Endothelial cell of umbilical vein (primary cell): Measurements from ENCODE around the gene DENND4C. TPM values are rescaled to one million over a fixed set of nuclear protein-coding genes. Genes with fewer than 3 reads are reported as not detected.

Source experiments
- Bru-seq: library from RNA; stranded (reverse); fragments of 400-500 nt; gene quantifications from one replicate; lab custom pipeline; 2021; lab: Mats Ljungman, UMichigan
- BruChase-seq, 2 experiments: library from RNA; stranded (reverse); fragments of 400-500 nt; gene quantifications; one replicate each; lab custom pipeline; 2021; lab: Mats Ljungman, UMichigan
- BruUV-seq: library from RNA; stranded (reverse); fragments of 400-500 nt; replicated peaks from 2 replicates; lab custom pipeline; 2021; lab: Mats Ljungman, UMichigan
- CTCF ChIA-PET: fragments of 300-600, 350-600 bp; sonication (Branson Sonifier 250); formaldehyde crosslinking; loops from one replicate; lab custom pipeline; 2021; ENCODE audit warnings: antibody characterized with exemption, inconsistent platforms; lab: Charles Lee
- POLR2A ChIA-PET: fragments of 300-600, 350-600 bp; sonication (Branson Sonifier 250); formaldehyde crosslinking; loops from one replicate; lab custom pipeline; 2021; ENCODE audit warnings: antibody characterized with exemption, inconsistent platforms; lab: Charles Lee
- DNase-seq: peaks from one replicate; pipeline ENCODE4 v3.0.0-alpha.2; 2011; ENCODE audit warnings: low read depth, low spot score
- FAIRE-seq: peaks from 2 replicates; lab custom pipeline; 2011; peaks lifted over from hg19 to GRCh38; lab: Jason Lieb, UNC
- H2AFZ ChIP-seq: 2 replicates; pipeline ENCODE4 v1.6.0; 2012; ENCODE audit warnings: low read depth, low read length, control low read depth, inconsistent platforms
- H3K27ac ChIP-seq: 2 replicates; pipeline ENCODE4 v1.5.1; 2011; ENCODE audit warnings: low read depth, mild to moderate bottlenecking, control low read depth, low read length, moderate library complexity; ENCODE audit not compliant: insufficient read depth
- H3K27me3 ChIP-seq, 2 experiments: 2 replicates each; pipeline versions ENCODE4 v1.6.0 to v1.6.1; 2011; ENCODE audit warnings: low read length in 2 of 2, mixed read lengths in 1 of 2; ENCODE audit not compliant: control insufficient read depth in 2 of 2, insufficient read depth in 2 of 2
- H3K36me3 ChIP-seq, 2 experiments: 2 replicates in 1 of 2; 3 replicates in 1 of 2; pipeline ENCODE4 v1.5.1; 2011; ENCODE audit warnings: low read length in 2 of 2, mild to moderate bottlenecking in 1 of 2, moderate library complexity in 1 of 2; ENCODE audit not compliant: control insufficient read depth in 2 of 2, insufficient read depth in 2 of 2; ENCODE audit errors: extremely low read depth in 1 of 2
- H3K4me1 ChIP-seq: 3 replicates; pipeline ENCODE4 v1.5.1; 2011; ENCODE audit warnings: mild to moderate bottlenecking, low read length; ENCODE audit not compliant: control insufficient read depth, insufficient read depth; ENCODE audit errors: extremely low read depth
- H3K4me2 ChIP-seq: 2 replicates; pipeline ENCODE4 v1.6.1; 2011; ENCODE audit warnings: low read length, control low read depth, mixed read lengths; ENCODE audit not compliant: insufficient read depth
- H3K4me3 ChIP-seq, 3 experiments: fragments of 200-600 bp in 1 of 3; sonication (generic), shearing (Covaris generic) in 1 of 3; replicated peaks in 1 of 3; 2 replicates each; pipeline ENCODE4 v1.5.1; 2011 to 2016; ENCODE audit warnings: control low read depth in 3 of 3, low read length in 3 of 3, mild to moderate bottlenecking in 2 of 3, inconsistent platforms in 1 of 3, low read depth in 1 of 3, moderate library complexity in 1 of 3; ENCODE audit not compliant: insufficient read depth in 1 of 3
- H3K79me2 ChIP-seq: 2 replicates; pipeline ENCODE4 v1.6.0; 2012; ENCODE audit warnings: low read length, inconsistent platforms; ENCODE audit not compliant: control insufficient read depth, insufficient read depth
- H3K9ac ChIP-seq: replicated peaks from 2 replicates; pipeline ENCODE3; 2011; ENCODE audit warnings: low read length, control low read depth; ENCODE audit not compliant: insufficient read depth; ENCODE audit errors: extremely low read depth
- H3K9me1 ChIP-seq: replicated peaks from 3 replicates; pipeline ENCODE4 v1.6.0; 2011; ENCODE audit warnings: mild to moderate bottlenecking, low read length; ENCODE audit not compliant: control insufficient read depth, insufficient read depth; ENCODE audit errors: extremely low read depth
- H3K9me3 ChIP-seq: replicated peaks from 2 replicates; pipeline ENCODE4 v1.5.1; 2012; ENCODE audit warnings: low read length, inconsistent platforms; ENCODE audit not compliant: control insufficient read depth, insufficient read depth
- H4K20me1 ChIP-seq: replicated peaks from 2 replicates; pipeline ENCODE3; 2011; ENCODE audit warnings: mild to moderate bottlenecking, low read length; ENCODE audit not compliant: control insufficient read depth, insufficient read depth; ENCODE audit errors: extremely low read depth
- EZH2 ChIP-seq: IDR thresholded peaks from 2 replicates; pipeline ENCODE4 v1.6.1; 2012; ENCODE audit warnings: borderline replicate concordance, low read depth, mild to moderate bottlenecking, moderate library complexity, low read length, inconsistent platforms; ENCODE audit not compliant: severe bottlenecking
- FOS ChIP-seq: IDR thresholded peaks from 2 replicates; pipeline ENCODE4 v1.6.1; 2011; ENCODE audit warnings: mild to moderate bottlenecking, low read length, moderate library complexity, borderline replicate concordance; ENCODE audit not compliant: insufficient read depth
- JUN ChIP-seq: IDR thresholded peaks from 2 replicates; pipeline ENCODE4 v1.6.1; 2011; ENCODE audit warnings: borderline replicate concordance, low read depth; ENCODE audit not compliant: insufficient read length, insufficient read depth
- MYC ChIP-seq: IDR thresholded peaks from one replicate; pipeline ENCODE4 v1.6.1; 2011; ENCODE audit warnings: mild to moderate bottlenecking, low read depth, low read length
- POLR2A ChIP-seq: IDR thresholded peaks from 2 replicates; pipeline ENCODE4 v1.6.1; 2012; ENCODE audit warnings: low read depth, mild to moderate bottlenecking, control low read depth, low read length
- POLR2AphosphoS5 ChIP-seq: IDR thresholded peaks from 2 replicates; pipeline ENCODE4 v1.6.1; 2012; ENCODE audit warnings: low read depth, mild to moderate bottlenecking, control low read depth, low read length, moderate library complexity; ENCODE audit not compliant: insufficient read depth
- dilution Hi-C: fragments of 300-500 bp; cut with MboI; formaldehyde crosslinking; loops from one replicate; pipeline ENCODE4 v1.15.0; 2019; ENCODE audit warnings: low sequenced_read_pairs; ENCODE audit not compliant: extremely low pct_ligation_motif_present
- intact Hi-C: fragments of 100-400 bp; cut with micrococcal nuclease; formaldehyde crosslinking; loops from one replicate; pipeline ENCODE4 v1.10.0; 2022
- long read RNA-seq: library from polyadenylated mRNA; stranded (forward); transcript quantifications from one replicate; pipeline ENCODE4 v2.0.0, GENCODE V29; 2021
- polyA minus RNA-seq, 3 experiments: library from RNA; depleted of rRNA, polyadenylated mRNA; stranded (reverse); fragments of >200 nt; gene quantifications; 1 replicate in 1 of 3; 2 replicates in 2 of 3; pipeline ENCODE4 v1.2.3, GENCODE V29; 2011
- polyA plus RNA-seq, 4 experiments: library from polyadenylated mRNA; depleted of rRNA in 3 of 4; stranded (reverse) in 3 of 4; unstranded in 1 of 4; fragments of >200 nt; gene quantifications; 2 replicates each; pipeline versions ENCODE4 v1.2.1 to v1.2.3, GENCODE V29; 2011 to 2012; ENCODE audit warnings: missing spikeins in 1 of 4
- total RNA-seq: library from RNA; stranded (reverse); gene quantifications from 2 replicates; pipeline ENCODE4 v1.2.3, GENCODE V29; 2021
- TF ChIP-seq, protein P1 (sequence below), 2 donors: IDR thresholded peaks; 1 replicate in 1 of 2; 2 replicates in 1 of 2; pipeline ENCODE4 v1.5.1; 2011; ENCODE audit warnings: low read length in 2 of 2, mild to moderate bottlenecking in 2 of 2, moderate library complexity in 2 of 2, control low read depth in 1 of 2, inconsistent platforms in 1 of 2, low read depth in 1 of 2; ENCODE audit not compliant: insufficient read depth in 1 of 2; ENCODE audit errors: extremely low read depth in 1 of 2

Gene DENND4C
- total RNA-seq: 36.5 and 36.8 TPM in 2 replicates
- 7.8 and 9.6 TPM in 2 replicates for polyA plus RNA-seq
- polyA plus RNA-seq (2011; cell fraction: cytosol; rRNA removed): 8.6 and 9.4 TPM in 2 replicates
- 33.6 and 34.8 TPM in 2 replicates for polyA plus RNA-seq (2011; cell fraction: nucleus; rRNA removed)
- 15.8 and 18.0 TPM in 2 replicates for polyA plus RNA-seq (2012)
- polyA minus RNA-seq: 35.7 and 49.3 TPM in 2 replicates
- 16.4 TPM for polyA minus RNA-seq (2011; cell fraction: cytosol; rRNA and poly(A)+ RNA removed)
- 83.4 and 112 TPM in 2 replicates for polyA minus RNA-seq (2011; cell fraction: nucleus; rRNA and poly(A)+ RNA removed)
- Bru-seq, nascent RNA: percentile 89 among the genes with signal in this experiment
- BruChase-seq, experiment 1, labeled RNA remaining after a 6-hour chase: percentile 80 among the genes with signal in this experiment
- percentile 86 among the genes with signal in this experiment for BruChase-seq, experiment 2, labeled RNA remaining after a 2-hour chase
- long read RNA-seq, full-length matches to known transcripts: 9 of 21 reads
- long read RNA-seq, partial matches to known transcripts: 8 of 21 reads
- long read RNA-seq, other reads (novel, unspliced or antisense): 4 of 21 reads

DNA sequence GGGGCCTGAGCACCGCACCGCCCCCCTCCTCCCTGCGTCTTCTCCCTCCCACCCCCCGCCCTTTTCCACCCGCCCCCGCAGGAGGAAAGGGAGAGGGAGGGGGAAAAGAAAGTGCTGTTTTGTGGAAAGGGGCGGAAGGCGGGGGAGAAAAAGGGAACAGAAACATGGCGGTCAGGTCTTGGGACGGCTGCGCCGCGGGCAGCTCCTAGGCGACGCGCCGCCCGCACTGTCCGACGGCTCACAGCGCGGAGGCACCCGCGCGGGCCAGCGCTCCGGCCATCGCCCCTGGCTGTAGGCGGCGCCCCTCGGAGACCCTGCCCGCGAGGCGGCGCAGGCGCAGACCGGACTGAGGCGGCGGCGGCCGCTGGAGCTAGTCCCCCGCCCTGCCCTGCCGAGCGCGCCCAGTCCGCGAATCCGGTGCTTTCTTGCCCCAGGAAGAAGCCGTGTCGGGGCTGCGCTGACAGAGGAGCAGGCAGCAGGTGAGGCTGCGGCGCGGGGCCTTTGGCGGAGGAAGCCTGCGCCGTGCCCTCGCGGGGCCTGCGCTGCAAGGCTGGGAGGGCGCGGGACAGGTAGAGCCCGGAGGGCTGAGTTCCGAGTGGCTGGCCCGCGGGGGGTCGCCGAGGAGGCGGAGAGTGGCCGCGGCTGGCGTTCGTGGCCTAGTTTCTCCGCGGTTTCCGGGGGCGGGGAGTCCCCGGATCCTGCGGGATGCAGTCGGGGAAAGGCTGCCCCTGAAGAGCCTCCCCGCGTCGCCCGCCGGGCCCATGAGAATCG lies at the start of gene DENND4C:
TSS of gene DENND4C (plus strand) at position 339 of the 771 bp plus-strand sequence. CDS start 45,482 bp downstream, outside the sequence.
- peak within 1 kb of the TSS; percentile 94 for H2AFZ ChIP-seq
- ChIA-PET CTCF (interaction anchor here (0.6 to 4.0 kb wide), 9 partner anchors 20 to 234 kb away, joined by 3 to 20 read pairs (median 4); no protein-coding TSS in a partner anchor), POLR2A (interaction anchor here (0.6 to 1.2 kb wide), 7 partner anchors 23 to 739 kb away, joined by 3 to 7 read pairs (median 5); no protein-coding TSS in a partner anchor)
- H3K27me3 ChIP-seq: no peaks in the 10 kb centered on the region
- dilution Hi-C loops: no loop called here
- H3K4me2 ChIP-seq: peak within 1 kb of the TSS; percentile 100
- H3K4me1 ChIP-seq: peaks cover 19% of the 10 kb centered on the region
- no peaks in the 10 kb centered on the region for H3K9me1 ChIP-seq
- BruUV-seq: no TSS peak
- DNase-seq (peak; percentile 90), FAIRE-seq (peak; percentile 55)
- H3K4me3 ChIP-seq: peak within 1 kb of the TSS; percentile 65 to 99 (median 97)
- TF ChIP-seq FOS (no peak), MYC (no peak), JUN (no peak), EZH2 (no peak), POLR2AphosphoS5 (peak; percentile 90), POLR2A (peak; percentile 87)
- TF ChIP-seq, protein P1, sequence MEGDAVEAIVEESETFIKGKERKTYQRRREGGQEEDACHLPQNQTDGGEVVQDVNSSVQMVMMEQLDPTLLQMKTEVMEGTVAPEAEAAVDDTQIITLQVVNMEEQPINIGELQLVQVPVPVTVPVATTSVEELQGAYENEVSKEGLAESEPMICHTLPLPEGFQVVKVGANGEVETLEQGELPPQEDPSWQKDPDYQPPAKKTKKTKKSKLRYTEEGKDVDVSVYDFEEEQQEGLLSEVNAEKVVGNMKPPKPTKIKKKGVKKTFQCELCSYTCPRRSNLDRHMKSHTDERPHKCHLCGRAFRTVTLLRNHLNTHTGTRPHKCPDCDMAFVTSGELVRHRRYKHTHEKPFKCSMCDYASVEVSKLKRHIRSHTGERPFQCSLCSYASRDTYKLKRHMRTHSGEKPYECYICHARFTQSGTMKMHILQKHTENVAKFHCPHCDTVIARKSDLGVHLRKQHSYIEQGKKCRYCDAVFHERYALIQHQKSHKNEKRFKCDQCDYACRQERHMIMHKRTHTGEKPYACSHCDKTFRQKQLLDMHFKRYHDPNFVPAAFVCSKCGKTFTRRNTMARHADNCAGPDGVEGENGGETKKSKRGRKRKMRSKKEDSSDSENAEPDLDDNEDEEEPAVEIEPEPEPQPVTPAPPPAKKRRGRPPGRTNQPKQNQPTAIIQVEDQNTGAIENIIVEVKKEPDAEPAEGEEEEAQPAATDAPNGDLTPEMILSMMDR (IDR thresholded peaks at IDR 0.05; ENCODE audit: extremely low read depth in 1 of 2, insufficient read depth in 1 of 2, low read depth in 1 of 2, low read length in 2 of 2): no peak
- H3K36me3 ChIP-seq: no peaks in the 10 kb centered on the region
- no peaks in the 10 kb centered on the region for H4K20me1 ChIP-seq
- peak within 1 kb of the TSS; percentile 86 for H3K27ac ChIP-seq
- peak within 1 kb of the TSS; percentile 91 for H3K9ac ChIP-seq
- peaks cover 43% of the 10 kb centered on the region for H3K79me2 ChIP-seq
- H3K9me3 ChIP-seq: no peaks in the 10 kb centered on the region
- intact Hi-C loops: loop anchor here (1.0 to 5.0 kb wide), 8 partner anchors 38 to 227 kb away; partner anchors contain the start of genes HAUS6, PLIN2, RPS6 and RRAGA
